Myocyte (in vitro differentiated cells): Measurements from ENCODE around the gene ASCC2. TPM values are rescaled to one million over a fixed set of nuclear protein-coding genes. Genes with fewer than 3 reads are reported as not detected.

Source experiments
- total RNA-seq: library from RNA; depleted of rRNA; stranded (reverse); fragments of >200 nt; gene quantifications from 2 replicates; pipeline ENCODE4 v1.2.3, GENCODE V29; 2014

ASCC2 gene
- total RNA-seq, 1 donor from 2014 or later = 20.1 TPM

Other genes with a start within 250 kb of the ASCC2 start
- gene NF2, start 234.6 kb downstream of the ASCC2 start, total RNA-seq = 71.1 and 77.8 TPM in 2 replicates
- 0.05 and 0.16 TPM in 2 replicates for gene CABP7, start 118.3 kb downstream of the ASCC2 start, total RNA-seq
- 37.8 and 44.5 TPM in 2 replicates for gene ZMAT5, start 71.3 kb downstream of the ASCC2 start, total RNA-seq
- 106 and 140 TPM in 2 replicates for gene UQCR10, start 70.9 kb downstream of the ASCC2 start, total RNA-seq
- gene MTMR3, start 44.9 kb upstream of the ASCC2 start, total RNA-seq = 25.7 and 29.3 TPM in 2 replicates
- not detected in 2 replicates for gene HORMAD2, start 242.2 kb upstream of the ASCC2 start, total RNA-seq